SIG-M5 (cell line): ENCODE data around the gene MSMO1.

Source experiments
- DNase-seq: peaks from one replicate; lab custom pipeline; 2025; lab: John Stamatoyannopoulos, UW

Gene MSMO1

DNA sequence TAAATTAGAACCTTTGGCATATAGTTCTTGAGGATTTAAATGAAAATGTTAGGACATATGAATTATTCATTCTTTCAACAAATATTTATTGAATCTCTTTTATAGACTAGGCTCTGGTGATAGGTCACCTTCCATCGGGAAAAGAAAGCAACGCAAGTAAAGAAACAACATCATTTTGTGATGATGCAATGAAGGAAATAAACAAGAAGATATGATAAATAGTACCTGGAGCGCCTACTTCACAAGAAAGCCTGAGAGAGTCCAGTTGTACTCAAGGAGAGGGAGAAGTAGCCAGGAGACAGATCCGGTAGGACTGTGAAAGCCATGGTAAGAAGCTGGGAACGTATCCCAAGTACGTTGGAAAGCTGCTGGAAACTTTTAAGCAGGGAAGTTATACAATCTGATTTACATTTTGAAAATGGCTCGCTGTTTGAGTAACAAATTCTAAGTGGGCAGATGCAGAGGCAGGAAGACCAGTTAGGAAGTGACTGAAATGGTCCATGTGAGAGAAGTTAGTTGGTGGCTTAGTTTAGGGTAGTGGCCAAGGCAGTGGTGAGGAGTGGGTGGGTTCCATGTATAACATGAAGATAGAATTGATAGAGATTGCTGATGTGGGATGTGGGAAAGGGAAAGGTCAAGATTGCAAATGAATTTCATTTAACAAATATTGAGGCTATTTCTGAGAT is 33.7 kb downstream of the MSMO1 start:
- no peak for DNase-seq

DNA sequence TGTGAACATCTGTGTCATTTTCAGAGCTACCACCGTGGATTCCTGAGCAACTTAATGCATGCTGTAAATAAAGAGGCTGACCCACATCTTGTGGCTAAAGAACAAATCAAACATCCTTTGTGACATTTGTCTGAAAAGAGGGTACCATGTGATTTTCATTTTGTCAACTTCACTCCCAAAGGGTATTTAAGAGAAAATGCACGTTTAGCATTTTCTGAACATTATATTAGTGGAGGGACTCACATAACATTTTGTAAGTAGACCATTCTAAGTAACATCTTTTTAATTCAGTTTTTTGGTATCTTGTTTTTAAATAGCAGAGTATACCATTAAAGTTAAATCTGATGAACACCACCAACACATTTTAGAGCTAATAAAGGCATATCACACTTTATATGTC is 34.3 kb downstream of the MSMO1 start:
- DNase-seq, result no peak

DNA sequence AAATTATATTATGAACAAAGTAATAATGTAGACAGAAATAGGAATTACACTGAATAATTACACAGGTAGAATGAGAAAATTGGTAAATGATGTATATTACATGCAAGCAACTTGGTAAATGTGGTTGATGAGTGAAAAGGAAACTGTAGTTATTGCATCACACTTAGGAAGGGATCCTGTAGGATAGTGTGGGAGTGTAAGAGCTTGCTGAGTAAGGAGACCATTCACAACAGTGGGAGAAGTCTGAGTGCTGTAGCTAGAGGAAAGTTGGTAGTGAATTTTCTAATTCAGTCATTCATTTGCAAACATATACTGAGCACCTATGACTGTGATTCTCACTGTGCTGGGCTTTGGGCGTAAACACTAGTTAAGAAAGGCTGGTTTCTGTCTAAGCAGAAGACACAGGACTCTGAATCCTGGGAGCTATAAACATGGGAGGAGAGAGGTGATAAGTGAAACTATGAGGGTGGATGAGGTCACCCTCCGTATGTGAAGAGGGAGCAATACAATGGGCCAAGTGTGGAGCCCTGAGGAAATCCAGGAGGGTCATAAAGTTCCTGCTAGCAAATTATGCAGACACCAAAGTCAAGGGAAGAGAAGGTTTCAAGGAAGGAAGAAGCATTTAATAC is 37.1 kb downstream of the MSMO1 start:
- no peak for DNase-seq

DNA sequence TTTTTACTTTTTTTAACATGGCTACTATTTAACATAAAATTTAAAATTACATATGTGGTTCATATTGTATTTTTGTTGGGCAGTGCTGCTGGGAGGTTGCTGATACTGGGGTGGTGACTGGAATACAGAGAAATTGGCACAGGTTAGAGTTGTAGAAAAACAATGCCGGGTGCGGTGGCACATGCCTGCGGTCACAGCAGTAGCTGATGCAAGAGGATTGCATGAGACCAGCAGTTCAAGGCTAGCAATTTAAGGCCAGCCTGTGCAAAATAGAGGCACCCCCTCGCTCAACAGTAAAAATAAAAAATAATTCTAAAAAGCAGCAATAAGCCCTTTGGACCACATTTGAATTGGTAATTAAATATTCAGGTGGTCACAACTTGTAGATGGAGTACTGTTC is 39.6 kb downstream of the MSMO1 start:
- no peak for DNase-seq

DNA sequence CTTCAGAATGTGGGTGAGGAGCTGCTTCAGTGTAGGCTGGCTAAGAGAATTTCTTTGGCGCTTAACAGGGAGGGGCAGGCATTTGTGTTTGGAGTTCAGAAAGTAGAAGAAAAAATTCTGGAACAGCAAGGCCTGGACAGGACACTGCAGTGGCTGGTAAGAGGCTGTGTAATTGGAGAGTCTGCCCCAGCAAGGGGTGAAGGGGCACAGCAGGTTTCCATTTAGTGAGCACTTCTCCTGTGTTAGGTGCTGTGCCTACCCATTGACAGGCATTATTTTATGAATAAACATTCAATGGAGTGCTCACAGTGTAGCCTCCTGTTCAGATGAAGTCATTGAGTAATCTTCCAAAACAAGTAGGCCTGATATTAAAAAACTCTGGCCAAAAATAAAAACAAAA is 40.6 kb downstream of the MSMO1 start:
- DNase-seq, result no peak

DNA sequence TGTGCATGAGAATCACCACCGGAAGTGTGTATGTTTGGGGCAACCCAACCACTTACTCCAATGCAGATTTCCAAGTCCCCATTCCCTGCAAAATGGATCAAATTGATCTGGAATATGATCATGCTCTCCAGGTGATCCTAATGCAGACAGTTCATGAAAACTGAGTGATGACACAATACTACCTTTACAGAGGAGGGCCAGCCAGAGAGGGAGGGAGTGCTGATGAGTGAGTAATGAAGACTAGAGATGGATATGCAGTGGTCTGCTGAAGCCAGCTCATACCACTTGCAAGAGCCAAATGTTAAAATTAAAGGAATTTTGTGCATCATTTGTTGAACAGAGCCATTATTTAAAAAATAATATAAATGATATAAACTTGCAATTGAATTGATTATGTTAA is 41.1 kb downstream of the MSMO1 start:
- DNase-seq, result no peak

DNA sequence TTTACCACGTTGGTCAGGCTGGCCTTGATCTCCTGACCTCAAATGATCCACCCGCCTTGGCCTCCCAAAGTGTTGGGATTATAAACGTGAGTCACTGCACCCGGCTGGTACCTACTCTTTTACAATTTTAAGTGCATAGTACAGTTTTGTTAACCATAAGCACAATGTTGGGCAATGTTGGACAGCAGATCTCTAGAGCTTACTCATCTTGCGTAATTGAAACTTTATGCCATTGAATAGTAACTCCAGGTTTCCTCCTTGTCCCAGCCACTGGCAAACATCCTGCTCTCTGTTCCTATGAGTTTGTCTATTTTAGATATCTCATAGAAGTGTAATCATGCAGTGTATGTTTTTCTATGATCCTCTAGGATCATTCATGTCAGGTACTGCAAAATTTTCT is 42.1 kb downstream of the MSMO1 start:
- DNase-seq, result no peak

DNA sequence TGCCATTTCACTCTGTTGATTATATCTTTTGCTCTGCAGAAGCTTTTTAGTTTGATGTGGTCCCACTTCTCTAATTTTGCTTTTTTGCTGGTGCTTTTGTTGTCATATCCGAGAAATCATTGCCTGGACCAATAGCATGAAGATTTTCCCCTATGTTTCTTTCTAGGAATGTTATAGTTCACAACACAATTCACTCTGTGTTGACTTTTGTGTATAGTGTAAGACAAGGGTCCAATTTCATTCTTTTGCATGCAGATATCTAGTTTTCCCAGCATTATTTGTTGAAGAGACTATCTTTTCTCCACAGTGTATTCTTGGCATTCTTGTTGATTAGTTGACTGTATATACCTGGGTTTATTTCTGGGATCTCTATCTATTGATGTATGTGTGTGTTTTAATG is 43.1 kb downstream of the MSMO1 start:
- DNase-seq, result no peak

DNA sequence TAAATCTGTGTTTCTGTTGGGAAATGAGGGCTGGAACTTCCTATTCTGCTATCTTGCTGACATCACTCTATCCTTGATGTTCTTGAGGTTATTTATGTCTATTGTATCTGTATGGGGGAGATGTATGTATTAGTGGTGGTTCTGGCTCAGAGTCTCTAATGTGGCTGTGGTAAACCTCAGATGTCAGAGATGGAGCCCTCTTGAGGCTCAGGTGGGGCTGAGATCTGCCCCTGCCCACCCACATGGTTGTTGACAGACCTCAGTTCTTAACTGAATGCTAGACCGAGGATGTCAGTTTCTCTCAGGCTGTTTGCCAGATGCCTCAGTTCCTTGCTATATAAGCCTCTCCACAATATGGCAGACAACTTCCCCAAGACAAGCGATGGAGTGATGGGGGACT is 48.0 kb downstream of the MSMO1 start:
- DNase-seq, result no peak

DNA sequence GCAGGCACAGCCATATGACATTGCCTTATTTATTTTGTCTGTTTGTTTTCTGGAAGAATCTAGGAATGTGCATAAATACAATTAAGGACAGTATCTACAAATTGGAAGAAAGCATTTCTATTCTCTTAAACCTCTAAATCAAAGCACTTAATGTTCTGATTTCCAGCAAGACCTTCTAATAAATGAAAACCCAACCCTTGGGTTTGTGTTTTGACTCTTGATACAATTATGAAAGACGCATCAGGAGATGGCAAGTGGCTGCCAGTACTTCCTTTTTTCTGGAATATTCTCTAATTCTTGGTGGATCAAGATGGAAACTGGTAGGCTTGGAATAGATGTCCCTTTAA is 50.9 kb downstream of the MSMO1 start:
- no peak for DNase-seq

DNA sequence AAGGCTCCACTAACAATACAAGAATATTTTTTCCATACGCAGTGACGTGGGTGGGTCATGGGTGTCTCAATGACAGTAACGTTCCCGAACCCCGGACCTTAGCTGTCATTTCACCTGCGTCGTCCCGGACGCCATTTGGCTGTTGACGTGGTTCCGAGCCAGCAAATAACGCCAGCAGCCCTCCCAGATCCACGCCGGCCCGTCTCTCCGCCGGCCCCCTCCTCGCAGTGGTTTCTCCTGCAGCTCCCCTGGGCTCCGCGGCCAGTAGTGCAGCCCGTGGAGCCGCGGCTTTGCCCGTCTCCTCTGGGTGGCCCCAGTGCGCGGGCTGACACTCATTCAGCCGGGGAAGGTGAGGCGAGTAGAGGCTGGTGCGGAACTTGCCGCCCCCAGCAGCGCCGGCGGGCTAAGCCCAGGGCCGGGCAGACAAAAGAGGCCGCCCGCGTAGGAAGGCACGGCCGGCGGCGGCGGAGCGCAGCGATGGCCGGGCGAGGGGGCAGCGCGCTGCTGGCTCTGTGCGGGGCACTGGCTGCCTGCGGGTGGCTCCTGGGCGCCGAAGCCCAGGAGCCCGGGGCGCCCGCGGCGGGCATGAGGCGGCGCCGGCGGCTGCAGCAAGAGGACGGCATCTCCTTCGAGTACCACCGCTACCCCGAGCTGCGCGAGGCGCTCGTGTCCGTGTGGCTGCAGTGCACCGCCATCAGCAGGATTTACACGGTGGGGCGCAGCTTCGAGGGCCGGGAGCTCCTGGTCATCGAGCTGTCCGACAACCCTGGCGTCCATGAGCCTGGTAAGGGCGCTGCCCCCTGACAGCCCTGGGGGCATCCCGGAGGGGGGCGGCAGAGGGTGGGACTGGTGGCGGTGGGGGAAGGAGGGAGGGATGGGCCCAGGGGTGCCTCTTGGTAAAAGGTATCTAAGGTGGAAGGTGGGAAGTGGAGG is 51.5 kb downstream of the MSMO1 start, which contains the start of gene CPE:
Gene CPE (plus strand): TSS at position 264 of the 933 bp plus-strand sequence. CDS start 214 bp downstream, at position 478.
- DNase-seq, result no peak

DNA sequence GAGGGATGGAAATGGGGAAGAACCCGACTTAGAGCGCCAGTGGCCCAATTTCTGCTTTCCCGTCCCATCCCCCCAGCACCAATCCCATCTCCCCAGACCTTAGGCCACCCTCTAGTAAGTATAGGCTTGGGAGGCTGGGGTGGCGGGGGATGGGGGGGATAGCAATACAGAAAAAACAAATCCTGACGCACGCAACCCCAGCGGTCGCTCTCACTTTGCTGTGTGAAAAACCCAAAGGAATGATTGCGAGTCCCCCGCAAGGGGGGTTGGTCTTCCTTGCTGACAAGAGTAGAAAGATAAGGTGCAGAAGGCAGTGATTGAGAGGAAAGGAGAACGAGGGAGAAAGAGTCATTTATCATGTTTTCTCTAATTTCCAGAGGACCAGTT is 52.2 kb downstream of the MSMO1 start:
- DNase-seq, result no peak

DNA sequence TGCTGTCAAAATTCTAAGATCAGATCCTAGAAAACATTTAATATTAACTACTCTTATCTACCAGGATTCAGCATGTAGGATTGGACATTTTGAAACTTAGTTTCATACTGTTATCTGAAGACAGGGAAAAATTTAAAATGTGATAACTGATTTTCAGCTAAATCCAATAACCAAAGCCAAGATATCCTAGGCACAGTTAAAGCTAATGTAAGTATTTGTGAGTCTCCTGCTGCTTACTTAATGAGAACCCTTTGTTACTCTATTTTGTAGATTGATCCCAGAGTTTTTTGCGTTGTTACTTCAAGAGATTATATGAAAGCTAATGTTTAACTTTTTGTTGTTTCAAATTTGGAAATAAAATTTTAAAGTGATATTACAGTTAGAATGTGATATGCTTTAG is 53.3 kb downstream of the MSMO1 start:
- DNase-seq, result no peak

DNA sequence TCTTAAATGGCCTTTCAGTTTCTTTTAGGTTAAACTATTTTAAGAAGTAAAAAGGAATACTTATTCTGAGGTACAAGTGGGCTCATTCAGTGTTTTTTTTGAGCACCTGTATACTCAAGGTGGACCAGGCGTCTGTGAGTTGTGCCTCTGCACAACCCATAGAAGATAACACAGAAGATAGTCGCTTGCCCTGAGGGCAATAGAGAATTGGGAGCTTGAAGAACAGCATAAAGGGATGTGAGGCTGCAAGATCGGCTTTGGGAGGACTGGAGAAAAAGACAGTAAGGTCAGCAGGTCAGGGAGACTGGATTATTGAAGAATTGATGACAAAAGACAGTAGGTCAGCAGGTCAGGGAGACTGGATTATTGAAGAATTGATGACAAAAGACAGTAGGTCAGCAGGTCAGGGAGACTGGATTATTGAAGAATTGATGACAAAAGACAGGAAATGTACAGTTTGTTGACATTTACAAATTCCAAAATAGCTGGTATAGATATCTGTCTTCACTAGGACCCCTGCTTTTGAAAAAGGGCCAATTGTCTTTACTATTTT is 54.4 kb downstream of the MSMO1 start:
- DNase-seq, result no peak

DNA sequence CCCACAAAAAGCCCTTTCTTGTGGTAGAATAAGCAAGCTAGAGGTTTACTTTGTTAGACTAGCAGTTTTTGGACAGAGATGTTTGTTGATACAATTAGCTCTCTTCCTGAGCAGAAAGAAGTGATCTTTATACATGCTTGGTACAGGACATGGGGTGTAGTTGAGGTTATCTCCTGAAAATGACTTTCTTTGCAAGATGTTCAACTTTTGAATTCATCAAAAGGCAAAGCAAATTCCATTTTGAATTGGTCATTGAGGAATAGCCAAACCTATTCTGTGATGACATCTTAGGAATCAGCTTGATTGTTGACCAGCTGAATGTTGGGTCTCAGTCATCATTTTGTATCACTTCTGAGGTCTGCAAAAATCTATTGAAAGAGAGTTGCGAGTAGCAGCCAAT is 55.2 kb downstream of the MSMO1 start:
- no peak for DNase-seq

DNA sequence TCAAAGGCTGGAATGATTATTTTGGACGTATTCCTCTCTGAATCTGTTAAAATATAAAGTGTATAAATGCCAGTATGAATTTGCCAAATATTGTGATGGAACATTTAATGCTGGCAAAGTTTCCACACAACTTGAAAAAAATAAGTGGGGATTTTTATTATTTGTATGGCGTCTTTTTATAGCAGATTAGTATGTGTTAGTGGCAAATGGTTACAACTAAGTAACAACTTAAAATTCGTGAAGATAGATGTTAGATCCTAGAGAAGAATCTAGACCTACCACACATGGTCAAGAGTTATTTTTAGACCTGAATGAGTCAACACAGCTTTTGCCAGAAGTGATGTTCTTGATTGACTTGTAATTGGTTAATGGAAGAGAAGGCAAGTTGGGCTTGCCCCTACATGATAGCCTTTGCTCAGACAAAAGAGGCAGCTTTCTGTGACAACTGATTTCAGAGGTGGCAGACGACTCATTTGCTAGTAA is 56.2 kb downstream of the MSMO1 start:
- DNase-seq, result no peak

DNA sequence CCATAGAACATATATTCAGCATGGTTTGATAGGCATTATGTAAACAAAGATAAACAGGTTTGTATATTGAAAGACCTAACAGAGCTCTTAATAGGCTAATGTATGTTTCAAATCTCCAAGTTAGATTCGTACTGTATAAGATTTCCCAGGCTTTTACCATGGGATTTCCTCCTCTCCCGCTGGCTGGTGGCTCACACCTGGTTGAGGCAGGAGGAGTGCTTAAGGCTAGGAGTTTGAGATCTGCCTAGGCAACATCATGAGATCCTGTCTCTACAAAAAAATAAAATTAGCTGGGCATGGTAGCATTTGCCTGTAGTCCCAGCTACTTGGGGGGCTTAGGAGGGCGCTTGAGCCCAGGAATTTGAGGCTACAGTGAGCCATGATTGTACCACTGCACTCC is 56.7 kb downstream of the MSMO1 start:
- DNase-seq, result no peak

DNA sequence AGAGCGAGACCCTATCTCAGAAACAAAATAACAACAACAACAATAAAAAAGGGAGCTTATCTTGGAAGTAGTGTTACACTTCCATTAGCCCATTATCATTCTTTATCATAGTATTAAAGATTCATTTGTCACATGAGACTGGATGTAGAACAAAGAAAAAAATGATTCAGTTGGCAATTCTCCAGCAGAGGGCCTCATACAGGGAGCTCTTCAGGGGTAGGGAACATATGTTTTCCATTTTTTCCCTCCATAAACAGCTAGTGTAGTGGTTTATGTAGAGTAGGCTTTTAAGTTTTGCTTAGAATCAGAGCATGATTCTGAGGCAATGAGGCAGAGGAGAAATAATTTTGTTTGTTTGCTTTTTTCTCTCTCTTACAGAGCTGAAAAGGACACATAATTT is 57.1 kb downstream of the MSMO1 start:
- no peak for DNase-seq

DNA sequence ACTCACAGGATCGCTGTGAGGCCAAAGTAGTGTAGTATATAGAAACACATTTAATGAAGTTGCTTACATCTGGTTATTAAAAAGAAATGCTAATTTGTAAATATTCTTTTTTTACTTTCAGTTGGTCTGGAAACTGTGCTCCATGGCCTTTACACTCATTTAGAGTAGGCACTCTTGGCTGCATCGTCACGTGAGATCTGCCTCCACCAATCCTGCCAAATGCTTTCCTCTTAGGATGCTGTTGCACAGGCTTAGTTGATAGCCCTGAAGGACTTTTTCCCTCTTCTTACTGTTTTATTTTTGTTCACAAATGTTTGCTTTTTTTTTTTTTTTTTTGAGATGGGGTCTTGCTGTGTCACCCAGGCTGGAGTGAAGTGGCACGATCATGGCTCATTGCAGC is 57.7 kb downstream of the MSMO1 start:
- DNase-seq, result no peak

DNA sequence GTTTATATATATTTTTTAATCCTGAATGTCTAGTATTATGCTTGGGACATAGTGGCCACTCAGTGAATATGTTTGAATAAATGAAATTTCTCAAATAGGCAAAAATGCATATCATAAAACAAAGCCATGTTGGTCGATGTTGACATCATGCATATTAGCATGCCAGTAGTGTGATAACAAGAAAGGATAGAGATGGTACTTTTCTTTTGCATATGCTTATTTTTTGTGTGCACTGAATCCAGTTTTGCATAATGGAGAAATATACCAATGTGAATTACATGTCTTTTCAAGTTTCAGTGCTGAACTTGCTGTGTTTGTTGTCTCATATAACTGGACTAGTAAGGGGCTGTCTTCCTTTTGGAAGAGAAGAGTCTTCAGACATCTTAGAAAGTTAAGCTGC is 58.9 kb downstream of the MSMO1 start:
- no peak for DNase-seq

DNA sequence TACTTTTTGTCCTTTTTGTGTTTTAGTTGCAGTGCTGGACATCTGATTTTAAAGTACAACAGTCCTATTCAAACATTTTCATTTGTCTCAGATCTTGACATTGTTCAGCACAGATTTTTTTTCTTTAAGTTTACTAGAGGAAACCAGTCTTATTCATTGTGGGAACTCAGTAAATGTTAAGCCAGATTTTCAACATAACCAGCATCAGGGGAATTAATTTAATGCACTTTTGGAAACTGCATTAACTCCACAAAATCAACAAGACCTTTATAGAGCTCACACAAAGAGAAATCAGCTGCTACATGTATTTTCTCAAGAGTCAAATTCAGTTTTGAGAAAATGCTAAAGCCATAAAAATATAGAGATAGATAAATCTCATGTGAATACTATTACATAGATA is 61.3 kb downstream of the MSMO1 start:
- DNase-seq, result no peak
